ENCODE results near the gene HRG.

DNA sequence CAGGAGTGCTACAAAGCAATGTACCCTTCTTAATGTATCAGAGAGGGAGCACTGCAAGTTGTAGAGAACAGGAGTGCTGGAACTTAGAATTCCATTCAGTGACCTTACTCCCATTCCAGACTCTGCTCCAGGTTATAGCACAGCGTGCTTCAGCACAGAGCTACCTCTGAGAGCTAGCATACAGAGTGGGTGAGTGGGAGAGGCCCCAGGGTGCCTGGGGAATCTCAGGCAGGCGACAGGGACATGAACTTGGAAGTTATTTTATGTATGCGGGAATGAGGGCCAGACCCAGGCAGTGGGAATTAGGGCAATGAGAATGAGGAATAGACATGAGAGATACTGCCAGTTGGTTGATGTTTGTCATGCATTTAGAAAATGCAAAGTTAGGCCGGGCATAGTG is 47.7 kb downstream of the HRG start:
- TF ChIP-seq, protein P1, sequence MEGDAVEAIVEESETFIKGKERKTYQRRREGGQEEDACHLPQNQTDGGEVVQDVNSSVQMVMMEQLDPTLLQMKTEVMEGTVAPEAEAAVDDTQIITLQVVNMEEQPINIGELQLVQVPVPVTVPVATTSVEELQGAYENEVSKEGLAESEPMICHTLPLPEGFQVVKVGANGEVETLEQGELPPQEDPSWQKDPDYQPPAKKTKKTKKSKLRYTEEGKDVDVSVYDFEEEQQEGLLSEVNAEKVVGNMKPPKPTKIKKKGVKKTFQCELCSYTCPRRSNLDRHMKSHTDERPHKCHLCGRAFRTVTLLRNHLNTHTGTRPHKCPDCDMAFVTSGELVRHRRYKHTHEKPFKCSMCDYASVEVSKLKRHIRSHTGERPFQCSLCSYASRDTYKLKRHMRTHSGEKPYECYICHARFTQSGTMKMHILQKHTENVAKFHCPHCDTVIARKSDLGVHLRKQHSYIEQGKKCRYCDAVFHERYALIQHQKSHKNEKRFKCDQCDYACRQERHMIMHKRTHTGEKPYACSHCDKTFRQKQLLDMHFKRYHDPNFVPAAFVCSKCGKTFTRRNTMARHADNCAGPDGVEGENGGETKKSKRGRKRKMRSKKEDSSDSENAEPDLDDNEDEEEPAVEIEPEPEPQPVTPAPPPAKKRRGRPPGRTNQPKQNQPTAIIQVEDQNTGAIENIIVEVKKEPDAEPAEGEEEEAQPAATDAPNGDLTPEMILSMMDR (IDR thresholded peaks at IDR 0.05), result no peak
- TF ChIP-seq EP300 (IDR thresholded peaks at IDR 0.05), result no peak
